ENCODE data around the gene ACTA2. TPM values are rescaled to one million over a fixed set of nuclear protein-coding genes. Genes with fewer than 3 reads are reported as not detected.

ACTA2 gene
- polyA plus RNA-seq, 1 of the 3 experiments (the other 2 are of a cell fraction): 130 TPM

DNA sequence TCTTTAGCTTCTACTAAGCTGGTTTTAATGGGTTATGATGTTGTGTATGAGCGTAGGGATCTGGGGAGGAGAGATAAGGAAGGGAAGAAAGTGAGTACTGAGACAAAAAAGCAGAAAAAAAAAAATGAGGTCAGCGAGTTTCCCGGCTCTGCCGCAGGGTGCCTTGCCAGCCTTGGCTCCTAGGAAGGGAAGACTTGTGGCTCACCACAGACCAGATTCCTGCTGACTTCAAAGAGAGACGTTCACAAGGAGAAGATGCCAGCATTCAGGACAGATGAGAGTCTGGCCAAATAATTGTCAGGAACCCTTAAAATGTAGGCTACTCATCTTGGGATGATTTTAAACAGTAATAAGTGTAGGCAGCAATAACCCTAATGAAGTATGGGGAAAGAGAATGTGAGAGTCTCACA lies 26.6 kb upstream of the ACTA2 start (continued):
- TF ChIP-seq, protein P1, sequence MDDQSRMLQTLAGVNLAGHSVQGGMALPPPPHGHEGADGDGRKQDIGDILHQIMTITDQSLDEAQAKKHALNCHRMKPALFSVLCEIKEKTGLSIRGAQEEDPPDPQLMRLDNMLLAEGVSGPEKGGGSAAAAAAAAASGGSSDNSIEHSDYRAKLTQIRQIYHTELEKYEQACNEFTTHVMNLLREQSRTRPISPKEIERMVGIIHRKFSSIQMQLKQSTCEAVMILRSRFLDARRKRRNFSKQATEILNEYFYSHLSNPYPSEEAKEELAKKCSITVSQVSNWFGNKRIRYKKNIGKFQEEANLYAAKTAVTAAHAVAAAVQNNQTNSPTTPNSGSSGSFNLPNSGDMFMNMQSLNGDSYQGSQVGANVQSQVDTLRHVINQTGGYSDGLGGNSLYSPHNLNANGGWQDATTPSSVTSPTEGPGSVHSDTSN (IDR thresholded peaks at IDR 0.05): peak; percentile 95
- TF ChIP-seq FOSL2 (IDR thresholded peaks at IDR 0.05; ENCODE audit: borderline replicate concordance, low read depth) (peak; percentile 31; the same call in 1 of the 2 replicates), REST (IDR thresholded peaks at IDR 0.05; ENCODE audit: low read depth, low read length) (0 out of 2 replicates have a peak, but pooled peaks have one; percentile 31), YY1 (IDR thresholded peaks at IDR 0.05; ENCODE audit: low read depth) (no peak), FOXJ3 (CRISPR knock-in tag; IDR thresholded peaks at IDR 0.05) (no peak), RFX5 (IDR thresholded peaks at IDR 0.05; ENCODE audit: low read length) (no peak), GABPA (IDR thresholded peaks at IDR 0.05; ENCODE audit: low read depth) (no peak), ZBTB33 (IDR thresholded peaks at IDR 0.05; ENCODE audit: borderline replicate concordance, low read depth) (peak; percentile 52; the same call in 1 of the 2 replicates), RCOR1 (IDR thresholded peaks at IDR 0.05; ENCODE audit: low read length) (no peak), TCF12 (IDR thresholded peaks at IDR 0.05) (peak; percentile 93), IRF3 (IDR thresholded peaks at IDR 0.05; ENCODE audit: low read depth, low read length) (no peak), SIN3A (IDR thresholded peaks at IDR 0.05; ENCODE audit: borderline replicate concordance, low read depth, low read length) (no peak; the same call in 1 of the 2 replicates), CHD2 (IDR thresholded peaks at IDR 0.05; ENCODE audit: low read length, partially characterized antibody) (no peak), RXRA (IDR thresholded peaks at IDR 0.05; ENCODE audit: borderline replicate concordance, low read depth) (peak; percentile 68; the same call in 1 of the 2 replicates)
- TF ChIP-seq, protein P2, sequence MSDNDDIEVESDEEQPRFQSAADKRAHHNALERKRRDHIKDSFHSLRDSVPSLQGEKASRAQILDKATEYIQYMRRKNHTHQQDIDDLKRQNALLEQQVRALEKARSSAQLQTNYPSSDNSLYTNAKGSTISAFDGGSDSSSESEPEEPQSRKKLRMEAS (IDR thresholded peaks at IDR 0.05; ENCODE audit: low read depth): peak; percentile 63

Data from SK-N-SH (cell line).